Psoas muscle (tissue), 8 donors: ENCODE measurements around the gene RPS6KA2. TPM values are rescaled to one million over a fixed set of nuclear protein-coding genes. Genes with fewer than 3 reads are reported as not detected.
A peak's percentile ranks its signal among the peaks of the same experiment; 100 is the strongest.

Experiments used
- ATAC-seq, 4 donors: fragments of 200-7000 bp; cut with Tn5 transposase; one replicate each; pipeline ENCODE4 v1.9.1; 2020; ENCODE audit warnings: moderate library complexity in 3 of 4, mild to moderate bottlenecking in 2 of 4
- DNase-seq, 2 donors: peaks; one replicate each; pipeline ENCODE4 v3.0.0-alpha.2; 2020
- H3K27ac ChIP-seq: fragments of 200-600 bp; one replicate; pipeline ENCODE4 v1.8.0; 2022
- H3K27me3 ChIP-seq, 3 donors: fragments of 200-600 bp in 1 of 3; one replicate each; pipeline versions ENCODE4 v1.6.1 to v1.8.0; 2013 to 2022; ENCODE audit warnings: low read length in 2 of 3, mild to moderate bottlenecking in 2 of 3, moderate library complexity in 1 of 3; ENCODE audit not compliant: insufficient read depth in 3 of 3
- H3K36me3 ChIP-seq, 2 donors: fragments of 200-600 bp in 1 of 2; one replicate each; pipeline versions ENCODE4 v1.6.1 to v1.8.0; 2013 to 2022; ENCODE audit warnings: low read depth in 1 of 2, mild to moderate bottlenecking in 1 of 2, moderate library complexity in 1 of 2; ENCODE audit not compliant: insufficient read depth in 1 of 2
- H3K4me1 ChIP-seq: fragments of 200-600 bp; one replicate; pipeline ENCODE4 v1.8.0; 2022
- H3K4me3 ChIP-seq: fragments of 200-600 bp; one replicate; pipeline ENCODE4 v1.8.0; 2022; ENCODE audit warnings: mild to moderate bottlenecking
- H3K9me3 ChIP-seq: fragments of 200-600 bp; one replicate; pipeline ENCODE4 v1.8.0; 2022
- CTCF ChIP-seq: fragments of 200-600 bp; IDR thresholded peaks from one replicate; pipeline ENCODE4 v1.8.0; 2022; ENCODE audit warnings: antibody characterized with exemption
- WGBS, 3 donors: extraction: QIAGEN DNeasy Blood & Tissue Kit; methylation state at CpG; one replicate each; pipeline versions ENCODE4 v1.1.6 to v1.1.7; 2013; 5-methylcytosine and 5-hydroxymethylcytosine counted together
- intact Hi-C, 2 donors: fragments of 100-400 bp; cut with DNase I; formaldehyde crosslinking; loops; one replicate each; pipeline versions ENCODE4 v1.11.0 to v1.14.2; 2022
- polyA plus RNA-seq, 3 donors: library from polyadenylated mRNA; stranded (reverse); fragments of 200-250 nt; gene quantifications; one replicate each; pipeline ENCODE4 v1.2.3, GENCODE V29; 2013
- total RNA-seq, 4 donors: library from RNA; stranded (reverse); fragmentation: NEBNext Ultra II Directional in 2 of 4; extraction: Animal tissue kit (Norgen Biotek cat#: 25700) in 2 of 4; gene quantifications; one replicate each; pipeline versions ENCODE4 v1.2.1 to v1.2.4, GENCODE V29; 2021 to 2023
- donor health status: healthy with polysubstance abuse.
- donor health status: DM: no; HTN: no; CAD: no; lungs with moderate emphysema.
- donor health status: Bipolar disorder and iron deficiency.
- donor health status: healthy.
- donor health status: DM: yes; HTN: yes; CAD: no.
- donor health status: DM: no; HTN: no; CAD: no.
- donor health status: DM: no; HTN: no; CAD: no.
- donor health status: DM: yes; HTN: yes; CAD: no.

RPS6KA2 gene
- total and polyA plus RNA-seq, 7 donors: 7.8 to 40.4 (median 20.0) TPM

DNA sequence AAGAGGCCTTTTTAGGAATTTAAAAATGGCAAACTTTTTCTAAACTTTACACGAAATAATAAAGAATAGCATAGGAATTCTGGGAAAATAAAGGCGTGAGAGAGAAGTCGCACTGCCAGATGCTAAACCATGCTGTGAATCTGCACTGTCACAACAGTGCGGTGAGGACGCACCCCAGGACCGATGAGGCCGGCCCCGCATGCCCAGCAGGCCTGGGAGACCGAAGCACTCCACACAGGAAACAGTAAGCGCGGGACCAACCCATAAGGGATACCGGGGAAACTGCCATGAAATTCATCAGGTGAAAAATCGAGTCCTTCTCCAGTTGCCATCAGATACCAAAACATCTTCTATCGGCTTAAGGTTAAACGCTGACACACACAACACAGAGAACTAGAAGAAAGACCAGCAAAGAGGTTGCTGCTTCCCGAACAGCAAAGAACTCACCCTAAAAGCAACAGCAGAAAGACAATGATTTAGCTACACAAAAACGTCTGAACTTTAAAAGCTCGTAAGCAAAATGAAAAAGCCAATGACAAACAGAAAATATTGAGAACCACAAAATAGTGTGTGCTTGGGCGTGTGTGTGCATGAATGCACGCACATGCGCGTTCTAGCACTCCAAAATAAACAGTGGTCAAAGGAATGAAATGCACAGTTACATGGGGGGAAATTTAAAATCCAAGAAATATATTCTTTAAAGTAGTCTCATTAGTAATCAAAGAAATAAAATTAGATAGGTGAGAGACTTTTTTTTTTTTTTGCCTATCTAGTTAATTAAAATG, 55.9 kb downstream of the RPS6KA2 start:
- H3K27me3 ChIP-seq: no peaks in the 10 kb centered on the region
- peaks cover 36% of the 10 kb centered on the region for H3K4me1 ChIP-seq
- intact Hi-C loops: loop anchor here in 1 of 2 donors (5.0 kb wide), 1 partner anchor 41 kb away; no protein-coding TSS in a partner anchor
- no peak for TF ChIP-seq CTCF
- WGBS, 3 donors: 91 to 93% (median 91%) methylated on average over 22 of the region's 22 CpGs
- no peak overlapping the region for H3K27ac ChIP-seq
- H3K9me3 ChIP-seq: no peaks in the 10 kb centered on the region
- DNase-seq (no peak), ATAC-seq (no peak)
- no peak overlapping the region for H3K4me3 ChIP-seq
- no peaks in the 10 kb centered on the region for H3K36me3 ChIP-seq

DNA sequence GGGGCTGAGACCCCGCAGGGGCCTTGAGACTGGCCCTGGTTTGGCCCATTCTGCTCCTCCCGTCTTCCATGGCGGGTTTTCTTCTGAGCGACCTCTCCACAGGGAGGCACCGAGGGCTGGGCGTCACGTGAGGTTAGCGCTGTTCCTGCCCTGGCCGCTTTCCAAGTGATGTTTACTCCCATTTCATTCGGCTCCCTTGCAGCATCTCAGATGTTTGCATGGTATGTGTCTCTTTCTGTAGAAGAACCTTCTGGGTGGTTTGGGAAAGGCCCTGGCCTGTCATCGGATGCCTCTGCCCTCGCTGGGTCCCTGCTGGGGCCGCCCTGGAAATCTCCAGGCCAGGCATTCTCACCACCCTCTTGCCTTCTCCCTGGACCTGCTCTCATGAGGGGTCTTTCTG, 57.8 kb downstream of the RPS6KA2 start:
- Histone ChIP-seq H3K27ac (no peak overlapping the region), H3K27me3 (no peaks in the 10 kb centered on the region), H3K4me1 (peaks cover 35% of the 10 kb centered on the region), H3K4me3 (no peak overlapping the region), H3K9me3 (no peaks in the 10 kb centered on the region), H3K36me3 (no peaks in the 10 kb centered on the region)
- DNase-seq (no peak), ATAC-seq (no peak)
- intact Hi-C loops: no loop called here
- 88 to 95% (median 95%) methylated on average over 13 of the region's 13 CpGs for WGBS, 3 donors
- no peak for TF ChIP-seq CTCF

DNA sequence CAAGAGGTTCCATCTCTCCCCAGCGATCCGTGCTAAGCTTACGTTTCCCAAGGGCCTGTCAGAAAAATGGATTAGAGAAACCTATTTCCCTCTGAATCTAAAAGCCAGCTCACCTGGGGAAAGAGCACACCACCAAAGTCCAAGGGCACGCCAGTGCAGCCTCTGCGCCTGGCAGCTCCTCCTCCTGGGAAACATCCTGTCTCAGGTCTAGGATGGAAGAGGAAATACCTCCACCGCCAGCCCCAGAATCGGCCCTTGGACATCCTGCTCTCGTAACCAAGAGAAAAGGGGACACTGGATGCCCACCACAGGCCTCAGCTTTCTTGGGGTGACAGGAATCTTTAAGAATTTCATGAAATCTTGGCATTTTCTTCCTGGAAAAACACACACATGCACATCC, 59.2 kb downstream of the RPS6KA2 start:
- intact Hi-C loops: no loop called here

DNA sequence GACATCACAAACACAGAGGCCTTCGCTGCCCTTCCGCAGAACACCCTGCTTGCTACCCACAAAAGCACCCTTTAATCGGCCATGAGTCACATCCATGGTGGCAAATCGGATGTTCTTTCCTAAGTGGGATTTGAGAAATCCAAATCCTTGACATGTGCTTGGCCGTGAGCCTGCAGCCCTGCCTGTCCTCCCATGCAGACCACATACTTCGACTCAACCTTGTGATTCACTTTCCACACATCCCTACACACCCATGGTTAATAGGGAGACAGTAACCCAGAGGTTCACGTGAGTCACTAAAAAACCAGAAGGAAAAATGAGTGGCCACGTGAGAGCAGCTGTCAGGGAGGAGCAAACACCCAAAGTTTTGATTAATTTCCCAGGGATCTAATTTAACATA, 59.9 kb downstream of the RPS6KA2 start:
- Histone ChIP-seq H3K4me1 (peaks cover 49% of the 10 kb centered on the region), H3K27ac (peak overlapping the region; percentile 49), H3K9me3 (no peaks in the 10 kb centered on the region), H3K36me3 (no peaks in the 10 kb centered on the region), H3K27me3 (no peaks in the 10 kb centered on the region), H3K4me3 (no peak overlapping the region)
- ATAC-seq (peak; percentile 69 to 87 (median 84)), DNase-seq (peak; percentile 58 to 80)
- no peak for TF ChIP-seq CTCF
- intact Hi-C loops: no loop called here
- WGBS, 3 donors: 55 to 77% (median 70%) methylated on average over 8 of the region's 8 CpGs

More for the DNA sequence above, 59.2 kb downstream of the RPS6KA2 start:
- Histone ChIP-seq H3K9me3 (no peaks in the 10 kb centered on the region), H3K36me3 (no peaks in the 10 kb centered on the region), H3K4me3 (no peak overlapping the region), H3K4me1 (peaks cover 42% of the 10 kb centered on the region), H3K27me3 (no peaks in the 10 kb centered on the region), H3K27ac (peak overlapping the region; percentile 49)
- ATAC-seq (no peak), DNase-seq (no peak)
- TF ChIP-seq CTCF: no peak
- WGBS, 3 donors: 88 to 92% (median 91%) methylated on average over 8 of the region's 8 CpGs
